ENCODE results near the gene RFC3. TPM values are rescaled to one million over a fixed set of nuclear protein-coding genes. Genes with fewer than 3 reads are reported as not detected.
A peak's percentile ranks its signal among the peaks of the same experiment; 100 is the strongest.
"Not testable (repeated sequence)": the region's sequence is repeated elsewhere in the genome, so short reads cannot be mapped to it uniquely, and the experiment has no call there.

The RFC3 gene
- total RNA-seq, 1 donor from 2014 or later = 55.4 TPM

- intact Hi-C loops (cut with micrococcal nuclease) = no loop called here
- no peak overlapping the region for H3K27ac Mint-ChIP-seq
- H3K4me1 Mint-ChIP-seq (ENCODE audit: low read depth) = peaks cover 6% of the 10 kb centered on the region
- no peaks in the 10 kb centered on the region for H3K9me3 Mint-ChIP-seq
- H3K27me3 Mint-ChIP-seq (ENCODE audit: low read depth) = no peaks in the 10 kb centered on the region
- no peak overlapping the region for H3K4me3 Mint-ChIP-seq (ENCODE audit: low read depth)
- no peaks in the 10 kb centered on the region for H3K36me3 Mint-ChIP-seq (ENCODE audit: low read depth)
- no peak for DNase-seq (ENCODE audit: low spot score)
These were observed 24.2 kb upstream of the RFC3 start for GRCh38 chr13:33793726-33794125.

GRCh38 chr13:33794576-33794975, 23.4 kb upstream of the RFC3 start:
- DNase-seq (ENCODE audit: low spot score) = no peak
- intact Hi-C loops (cut with micrococcal nuclease) = no loop called here
- no peak overlapping the region for H3K4me3 Mint-ChIP-seq (ENCODE audit: low read depth)
- no peaks in the 10 kb centered on the region for H3K9me3 Mint-ChIP-seq
- H3K4me1 Mint-ChIP-seq (ENCODE audit: low read depth) = peaks cover 6% of the 10 kb centered on the region
- no peaks in the 10 kb centered on the region for H3K36me3 Mint-ChIP-seq (ENCODE audit: low read depth)
- no peak overlapping the region for H3K27ac Mint-ChIP-seq
- peaks cover 1% of the 10 kb centered on the region for H3K27me3 Mint-ChIP-seq (ENCODE audit: low read depth)

- peaks cover 12% of the 10 kb centered on the region for H3K27me3 Mint-ChIP-seq (ENCODE audit: low read depth)
- intact Hi-C loops (cut with micrococcal nuclease) = no loop called here
- H3K36me3 Mint-ChIP-seq (ENCODE audit: low read depth) = no peaks in the 10 kb centered on the region
- H3K4me1 Mint-ChIP-seq (ENCODE audit: low read depth) = peaks cover 7% of the 10 kb centered on the region
- H3K27ac Mint-ChIP-seq = no peak overlapping the region
- no peak for DNase-seq (ENCODE audit: low spot score)
- no peak overlapping the region for H3K4me3 Mint-ChIP-seq (ENCODE audit: low read depth)
- H3K9me3 Mint-ChIP-seq = no peaks in the 10 kb centered on the region
These were observed 21.9 kb upstream of the RFC3 start for GRCh38 chr13:33796095-33796494.

GRCh38 chr13:33797622-33798021, 20.3 kb upstream of the RFC3 start:
- H3K27me3 Mint-ChIP-seq (ENCODE audit: low read depth) = peaks cover 18% of the 10 kb centered on the region

GRCh38 chr13:33798023-33798422, 19.9 kb upstream of the RFC3 start:
- H3K4me1 Mint-ChIP-seq (ENCODE audit: low read depth) = peaks cover 7% of the 10 kb centered on the region
- no peak overlapping the region for H3K27ac Mint-ChIP-seq
- no peak overlapping the region for H3K4me3 Mint-ChIP-seq (ENCODE audit: low read depth)
- H3K27me3 Mint-ChIP-seq (ENCODE audit: low read depth) = peaks cover 18% of the 10 kb centered on the region
- H3K36me3 Mint-ChIP-seq (ENCODE audit: low read depth) = no peaks in the 10 kb centered on the region
- intact Hi-C loops (cut with micrococcal nuclease) = no loop called here
- no peak for DNase-seq (ENCODE audit: low spot score)
- no peaks in the 10 kb centered on the region for H3K9me3 Mint-ChIP-seq

More at GRCh38 chr13:33797622-33798021, 20.3 kb upstream of the RFC3 start:
- Mint-ChIP-seq H3K4me3 (ENCODE audit: low read depth) (no peak overlapping the region), H3K36me3 (ENCODE audit: low read depth) (no peaks in the 10 kb centered on the region), H3K9me3 (no peaks in the 10 kb centered on the region), H3K27ac (no peak overlapping the region), H3K4me1 (ENCODE audit: low read depth) (peaks cover 7% of the 10 kb centered on the region)
- intact Hi-C loops (cut with micrococcal nuclease) = no loop called here
- DNase-seq (ENCODE audit: low spot score) = no peak

GRCh38 chr13:33799950-33800592, 17.9 kb upstream of the RFC3 start:
- Mint-ChIP-seq H3K27ac (no peak overlapping the region), H3K9me3 (no peaks in the 10 kb centered on the region), H3K27me3 (ENCODE audit: low read depth) (peaks cover 22% of the 10 kb centered on the region), H3K36me3 (ENCODE audit: low read depth) (no peaks in the 10 kb centered on the region), H3K4me1 (ENCODE audit: low read depth) (peaks cover 7% of the 10 kb centered on the region), H3K4me3 (ENCODE audit: low read depth) (no peak overlapping the region)
- intact Hi-C loops (cut with micrococcal nuclease) = no loop called here
- DNase-seq (ENCODE audit: low spot score) = no peak

GRCh38 chr13:33800646-33801186, 17.2 kb upstream of the RFC3 start:
- Mint-ChIP-seq H3K27me3 (ENCODE audit: low read depth) (peaks cover 22% of the 10 kb centered on the region), H3K36me3 (ENCODE audit: low read depth) (no peaks in the 10 kb centered on the region), H3K9me3 (no peaks in the 10 kb centered on the region), H3K27ac (no peak overlapping the region), H3K4me1 (ENCODE audit: low read depth) (peaks cover 7% of the 10 kb centered on the region), H3K4me3 (ENCODE audit: low read depth) (no peak overlapping the region)
- intact Hi-C loops (cut with micrococcal nuclease) = no loop called here
- no peak for DNase-seq (ENCODE audit: low spot score)

- no peak overlapping the region for H3K4me3 Mint-ChIP-seq (ENCODE audit: low read depth)
These were observed 11.3 kb upstream of the RFC3 start for GRCh38 chr13:33806470-33807248.

GRCh38 chr13:33812829-33813228, 5.1 kb upstream of the RFC3 start:
- H3K27me3 Mint-ChIP-seq (ENCODE audit: low read depth) = peaks cover 20% of the 10 kb centered on the region
- intact Hi-C loops (cut with micrococcal nuclease) = loop anchor here (10.0 kb wide), 1 partner anchor 1132 kb away; the partner anchor contains the start of gene NBEA
- H3K9me3 Mint-ChIP-seq; H3K27ac Mint-ChIP-seq; H3K36me3 Mint-ChIP-seq (ENCODE audit: low read depth); H3K4me3 Mint-ChIP-seq (ENCODE audit: low read depth); H3K4me1 Mint-ChIP-seq (ENCODE audit: low read depth); DNase-seq (ENCODE audit: low spot score): not testable (repeated sequence)

More at GRCh38 chr13:33806470-33807248, 11.3 kb upstream of the RFC3 start:
- no peak overlapping the region for H3K27ac Mint-ChIP-seq
- DNase-seq (ENCODE audit: low spot score) = no peak
- no peaks in the 10 kb centered on the region for H3K36me3 Mint-ChIP-seq (ENCODE audit: low read depth)
- intact Hi-C loops (cut with micrococcal nuclease) = no loop called here
- H3K9me3 Mint-ChIP-seq = no peaks in the 10 kb centered on the region
- H3K4me1 Mint-ChIP-seq (ENCODE audit: low read depth) = no peaks in the 10 kb centered on the region
- peaks cover 27% of the 10 kb centered on the region for H3K27me3 Mint-ChIP-seq (ENCODE audit: low read depth)

GRCh38 chr13:33815011-33815550, 2.9 kb upstream of the RFC3 start:
- intact Hi-C loops (cut with micrococcal nuclease) = loop anchor here (5.0 to 10.0 kb wide), 3 partner anchors 73 to 1130 kb away; partner anchors contain the start of gene NBEA
- H3K4me1 Mint-ChIP-seq (ENCODE audit: low read depth) = peaks cover 14% of the 10 kb centered on the region
- H3K27ac Mint-ChIP-seq = no peak overlapping the region
- DNase-seq (ENCODE audit: low spot score) = no peak
- no peaks in the 10 kb centered on the region for H3K9me3 Mint-ChIP-seq
- peaks cover 15% of the 10 kb centered on the region for H3K36me3 Mint-ChIP-seq (ENCODE audit: low read depth)
- no peak overlapping the region for H3K4me3 Mint-ChIP-seq (ENCODE audit: low read depth)
- H3K27me3 Mint-ChIP-seq (ENCODE audit: low read depth) = peaks cover 9% of the 10 kb centered on the region

- Mint-ChIP-seq H3K4me3 (ENCODE audit: low read depth) (no peak overlapping the region), H3K27ac (no peak overlapping the region), H3K27me3 (ENCODE audit: low read depth) (peaks cover 5% of the 10 kb centered on the region), H3K4me1 (ENCODE audit: low read depth) (peaks cover 29% of the 10 kb centered on the region), H3K36me3 (ENCODE audit: low read depth) (peaks cover 31% of the 10 kb centered on the region), H3K9me3 (no peaks in the 10 kb centered on the region)
- DNase-seq (ENCODE audit: low spot score) = no peak
- intact Hi-C loops (cut with micrococcal nuclease) = loop anchor here (5.0 to 10.0 kb wide), 3 partner anchors 75 to 1128 kb away; partner anchors contain the start of gene NBEA
These were observed 1.0 kb upstream of the RFC3 start for GRCh38 chr13:33816912-33817311.

GRCh38 chr13:33817513-33817900, 442 bp upstream of the RFC3 start:
- Mint-ChIP-seq H3K4me3 (ENCODE audit: low read depth) (peak overlapping the region; percentile 99), H3K36me3 (ENCODE audit: low read depth) (peaks cover 36% of the 10 kb centered on the region), H3K4me1 (ENCODE audit: low read depth) (peaks cover 33% of the 10 kb centered on the region), H3K9me3 (no peaks in the 10 kb centered on the region), H3K27me3 (ENCODE audit: low read depth) (peaks cover 3% of the 10 kb centered on the region), H3K27ac (peak overlapping the region; percentile 96)
- intact Hi-C loops (cut with micrococcal nuclease) = loop anchor here (5.0 to 10.0 kb wide), 3 partner anchors 75 to 1127 kb away; partner anchors contain the start of gene NBEA
- DNase-seq (ENCODE audit: low spot score) = no peak

Data from activated T-helper 2 cell treated with anti-CD3 and anti-CD28 coated beads, Interferon-gamma antibody, Interleukin-2, Interleukin-4, amounts not matched to agents 10 μg/mL and 5 μg/mL and 100 μg/mL, durations not matched to agents 14 hours and 24 hours and 36 hours (primary cell).